Measurements from ENCODE around the gene FMNL1.

FMNL1 gene

DNA sequence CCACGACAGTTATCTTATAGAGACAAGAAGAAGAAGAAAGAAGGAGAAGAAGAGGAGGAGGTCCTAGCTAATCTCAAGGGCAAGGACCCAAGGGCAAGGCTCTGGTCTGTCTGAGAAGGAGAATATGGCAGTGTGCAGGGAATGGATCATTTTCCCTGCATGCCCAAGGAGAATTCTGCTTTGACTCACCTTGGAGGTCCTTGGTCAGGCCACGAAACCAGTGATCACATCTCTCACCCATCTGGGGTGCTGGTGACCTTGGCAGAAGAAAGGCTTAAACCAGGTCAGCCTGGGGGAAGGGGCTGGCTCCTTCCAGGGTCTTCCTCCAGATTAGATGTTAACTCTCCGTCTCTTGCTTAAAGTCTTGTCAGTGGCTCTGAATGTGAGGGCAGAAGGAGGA is 1.6 kb upstream of the FMNL1 start:
- H3K27me3 ChIP-seq (ENCODE audit: insufficient read depth, poor library complexity, severe bottlenecking) = no peaks in the 10 kb centered on the region
- DNase-seq (ENCODE audit: low read depth in 1 of 2, low spot score in 1 of 2) = no peak
- no peak overlapping the region for H3K27ac ChIP-seq (replicated peaks)
- TF ChIP-seq, protein P1, sequence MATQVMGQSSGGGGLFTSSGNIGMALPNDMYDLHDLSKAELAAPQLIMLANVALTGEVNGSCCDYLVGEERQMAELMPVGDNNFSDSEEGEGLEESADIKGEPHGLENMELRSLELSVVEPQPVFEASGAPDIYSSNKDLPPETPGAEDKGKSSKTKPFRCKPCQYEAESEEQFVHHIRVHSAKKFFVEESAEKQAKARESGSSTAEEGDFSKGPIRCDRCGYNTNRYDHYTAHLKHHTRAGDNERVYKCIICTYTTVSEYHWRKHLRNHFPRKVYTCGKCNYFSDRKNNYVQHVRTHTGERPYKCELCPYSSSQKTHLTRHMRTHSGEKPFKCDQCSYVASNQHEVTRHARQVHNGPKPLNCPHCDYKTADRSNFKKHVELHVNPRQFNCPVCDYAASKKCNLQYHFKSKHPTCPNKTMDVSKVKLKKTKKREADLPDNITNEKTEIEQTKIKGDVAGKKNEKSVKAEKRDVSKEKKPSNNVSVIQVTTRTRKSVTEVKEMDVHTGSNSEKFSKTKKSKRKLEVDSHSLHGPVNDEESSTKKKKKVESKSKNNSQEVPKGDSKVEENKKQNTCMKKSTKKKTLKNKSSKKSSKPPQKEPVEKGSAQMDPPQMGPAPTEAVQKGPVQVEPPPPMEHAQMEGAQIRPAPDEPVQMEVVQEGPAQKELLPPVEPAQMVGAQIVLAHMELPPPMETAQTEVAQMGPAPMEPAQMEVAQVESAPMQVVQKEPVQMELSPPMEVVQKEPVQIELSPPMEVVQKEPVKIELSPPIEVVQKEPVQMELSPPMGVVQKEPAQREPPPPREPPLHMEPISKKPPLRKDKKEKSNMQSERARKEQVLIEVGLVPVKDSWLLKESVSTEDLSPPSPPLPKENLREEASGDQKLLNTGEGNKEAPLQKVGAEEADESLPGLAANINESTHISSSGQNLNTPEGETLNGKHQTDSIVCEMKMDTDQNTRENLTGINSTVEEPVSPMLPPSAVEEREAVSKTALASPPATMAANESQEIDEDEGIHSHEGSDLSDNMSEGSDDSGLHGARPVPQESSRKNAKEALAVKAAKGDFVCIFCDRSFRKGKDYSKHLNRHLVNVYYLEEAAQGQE (IDR thresholded peaks at IDR 0.05; ENCODE audit: insufficient replicate concordance, low read depth) = no peak
- TF ChIP-seq SPI1 (IDR thresholded peaks at IDR 0.05; ENCODE audit: borderline replicate concordance, low read depth) = no peak
- TF ChIP-seq CTCF (IDR thresholded peaks at IDR 0.05; ENCODE audit: insufficient read depth, low read length) = no peak
- no peak for TF ChIP-seq POLR2AphosphoS5 (IDR thresholded peaks at IDR 0.05; ENCODE audit: low read depth)
- no peak for TF ChIP-seq GABPA (IDR thresholded peaks at IDR 0.05; ENCODE audit: low read depth)
- no peak overlapping the region for H3K4me3 ChIP-seq (replicated peaks; ENCODE audit: insufficient read depth, low read length)

- no peak overlapping the region for H3K27ac ChIP-seq (replicated peaks)
- H3K4me3 ChIP-seq (replicated peaks; ENCODE audit: insufficient read depth, low read length) = peak overlapping the region; percentile 80
- TF ChIP-seq CTCF (IDR thresholded peaks at IDR 0.05; ENCODE audit: insufficient read depth, low read length) (no peak), SPI1 (IDR thresholded peaks at IDR 0.05; ENCODE audit: borderline replicate concordance, low read depth) (no peak), POLR2AphosphoS5 (IDR thresholded peaks at IDR 0.05; ENCODE audit: low read depth) (no peak), GABPA (IDR thresholded peaks at IDR 0.05; ENCODE audit: low read depth) (no peak)
- TF ChIP-seq, protein P1 (IDR thresholded peaks at IDR 0.05; ENCODE audit: insufficient replicate concordance, low read depth) = no peak
- H3K27me3 ChIP-seq (ENCODE audit: insufficient read depth, poor library complexity, severe bottlenecking) = no peaks in the 10 kb centered on the region
- no peak for DNase-seq (ENCODE audit: low read depth in 1 of 2, low spot score in 1 of 2)
These were observed 266 bp downstream of the FMNL1 start for GRCh38 chr17:45222014-45222288.

DNA sequence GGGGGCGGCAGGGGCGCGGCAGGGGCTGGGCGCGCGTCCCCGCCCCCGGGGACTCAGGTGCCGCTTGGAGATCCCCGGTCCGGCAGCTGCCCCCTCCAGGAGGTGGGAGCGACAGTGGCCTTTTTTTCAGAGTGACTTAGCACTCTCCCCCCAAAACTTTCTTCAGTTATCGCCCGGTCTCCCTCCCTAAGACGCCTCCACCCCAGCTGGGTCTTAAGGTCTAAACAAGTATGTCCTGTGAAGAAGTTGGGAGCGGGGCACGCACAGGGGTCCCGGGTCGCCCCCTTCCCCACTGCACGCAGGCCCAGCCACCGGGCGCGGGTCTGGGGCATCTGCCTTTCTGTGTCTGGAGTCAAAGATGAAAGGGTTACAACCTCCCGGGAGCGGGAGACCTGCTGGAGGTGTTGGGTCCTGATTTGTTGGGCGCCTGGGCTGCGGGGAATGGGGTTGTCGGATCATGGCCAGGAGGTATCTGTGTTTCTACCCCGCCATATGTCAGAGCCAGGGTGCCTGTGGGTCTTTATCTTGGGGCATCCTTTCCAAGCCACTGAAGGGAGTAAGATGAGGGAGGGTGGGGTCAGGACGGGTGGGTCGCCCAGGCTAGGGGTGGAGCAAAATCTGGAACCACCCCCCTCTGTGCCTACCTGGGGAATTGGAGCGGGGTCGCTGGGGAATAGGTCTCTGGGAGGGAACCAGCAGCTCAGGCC is 757 bp downstream of the FMNL1 start:
- peak in 1 of 2 experiments; percentile 40 for DNase-seq (ENCODE audit: low read depth in 1 of 2, low spot score in 1 of 2)
- peak overlapping the region; percentile 80 for H3K4me3 ChIP-seq (replicated peaks; ENCODE audit: insufficient read depth, low read length)
- TF ChIP-seq SPI1 (IDR thresholded peaks at IDR 0.05; ENCODE audit: borderline replicate concordance, low read depth) (no peak), CTCF (IDR thresholded peaks at IDR 0.05; ENCODE audit: insufficient read depth, low read length) (no peak), POLR2AphosphoS5 (IDR thresholded peaks at IDR 0.05; ENCODE audit: low read depth) (no peak), GABPA (IDR thresholded peaks at IDR 0.05; ENCODE audit: low read depth) (no peak)
- TF ChIP-seq, protein P1 (IDR thresholded peaks at IDR 0.05; ENCODE audit: insufficient replicate concordance, low read depth) = no peak
- H3K27ac ChIP-seq (replicated peaks) = peak overlapping the region; percentile 81
- no peaks in the 10 kb centered on the region for H3K27me3 ChIP-seq (ENCODE audit: insufficient read depth, poor library complexity, severe bottlenecking)

Data from HL-60 (cell line).